Measurements from ENCODE around the gene CA4.

GRCh38 chr17:60148373-60148772, 1.4 kb upstream of the CA4 start:
- no peak for TF ChIP-seq ZSCAN30 (tag by site-specific recombination; IDR thresholded peaks at IDR 0.05)
- TF ChIP-seq CTCF (tag by site-specific recombination; IDR thresholded peaks at IDR 0.05), result no peak
- no peak for TF ChIP-seq ZNF670 (tag by site-specific recombination; IDR thresholded peaks at IDR 0.05; ENCODE audit: low read depth)
- peak; percentile 75 for TF ChIP-seq GLIS1 (tag by site-specific recombination; IDR thresholded peaks at IDR 0.05)
- TF ChIP-seq ZNF169 (tag by site-specific recombination; IDR thresholded peaks at IDR 0.05), result no peak
- TF ChIP-seq ZNF521 (tag by site-specific recombination; IDR thresholded peaks at IDR 0.05), result no peak
- TF ChIP-seq ZNF24 (tag by site-specific recombination; IDR thresholded peaks at IDR 0.05), result no peak

Measured in HEK293 (cell line).